Effector memory CD8-positive, alpha-beta T cell (primary cell): ENCODE results near the gene SCUBE3.
A peak's percentile ranks its signal among the peaks of the same experiment; 100 is the strongest.

Source experiments
- ATAC-seq: fragments of 150-1000 bp; cut with Tn5 transposase; replicated peaks from 2 replicates; pipeline ENCODE4 v1.10.0; 2021; ENCODE audit warnings: mild to moderate bottlenecking, moderate library complexity
- DNase-seq, 3 experiments: peaks; one replicate each; pipeline ENCODE4 v3.0.0; 2021
- H3K27ac Mint-ChIP-seq, 2 donors: one replicate each; pipeline ENCODE4 v1.8.0; 2022; ENCODE audit warnings: mild to moderate bottlenecking in 2 of 2, mixed read lengths in 2 of 2, moderate library complexity in 2 of 2
- H3K27me3 Mint-ChIP-seq, 2 donors: one replicate each; pipeline ENCODE4 v1.8.0; 2022; ENCODE audit warnings: mixed read lengths in 2 of 2
- H3K36me3 Mint-ChIP-seq: one replicate; pipeline ENCODE4 v1.8.0; 2022; ENCODE audit warnings: mild to moderate bottlenecking, moderate library complexity, mixed read lengths; ENCODE audit not compliant: insufficient read depth
- H3K4me1 Mint-ChIP-seq, 2 donors: one replicate each; pipeline ENCODE4 v1.8.0; 2022; ENCODE audit warnings: low read depth in 2 of 2, mixed read lengths in 2 of 2
- H3K4me3 Mint-ChIP-seq, 2 donors: one replicate each; pipeline ENCODE4 v1.8.0; 2022; ENCODE audit warnings: mild to moderate bottlenecking in 2 of 2, mixed read lengths in 2 of 2, moderate library complexity in 2 of 2
- H3K9me3 Mint-ChIP-seq, 2 donors: one replicate each; pipeline ENCODE4 v1.8.0; 2022; ENCODE audit warnings: mixed read lengths in 2 of 2

SCUBE3 gene

DNA sequence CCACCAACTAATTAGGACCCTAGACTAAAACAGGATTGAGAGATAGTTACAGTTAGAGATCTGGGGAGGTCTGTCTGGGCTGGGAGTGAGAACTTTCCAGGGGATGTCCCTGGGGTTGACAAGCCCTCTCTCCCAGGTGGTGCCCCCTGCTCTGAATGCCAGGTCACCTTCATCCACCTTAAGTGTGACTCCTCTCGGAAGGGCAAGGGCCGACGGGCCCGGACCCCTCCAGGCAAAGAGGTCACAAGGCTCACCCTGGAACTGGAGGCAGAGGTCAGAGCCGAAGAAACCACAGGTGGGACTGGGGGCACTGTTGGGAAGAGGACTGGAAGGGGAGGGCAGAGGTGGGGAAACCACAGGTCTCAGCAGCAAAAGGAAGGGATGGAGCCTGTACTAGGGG, 28.7 kb downstream of the SCUBE3 start:
- no peak for ATAC-seq
- no peak for DNase-seq
- Mint-ChIP-seq H3K27me3 (no peaks in the 10 kb centered on the region), H3K36me3 (peaks cover 4% of the 10 kb centered on the region), H3K9me3 (no peaks in the 10 kb centered on the region), H3K4me3 (no peak overlapping the region), H3K4me1 (peaks cover 4 to 5% of the 10 kb centered on the region in 2 donors), H3K27ac (no peak overlapping the region)

DNA sequence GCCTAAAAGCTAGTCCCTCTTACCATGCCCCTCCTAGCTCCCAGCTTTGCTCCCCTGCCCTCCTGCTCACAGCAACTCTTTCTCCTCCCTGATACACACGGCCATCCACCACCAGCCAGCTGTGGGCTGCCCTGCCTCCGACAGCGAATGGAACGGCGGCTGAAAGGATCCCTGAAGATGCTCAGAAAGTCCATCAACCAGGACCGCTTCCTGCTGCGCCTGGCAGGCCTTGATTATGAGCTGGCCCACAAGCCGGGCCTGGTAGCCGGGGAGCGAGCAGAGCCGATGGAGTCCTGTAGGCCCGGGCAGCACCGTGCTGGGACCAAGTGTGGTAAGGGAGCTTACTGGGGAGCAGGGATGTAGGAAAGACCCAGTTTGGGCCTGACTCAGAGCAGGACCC, 29.1 kb downstream of the SCUBE3 start:
- Mint-ChIP-seq H3K36me3 (peaks cover 4% of the 10 kb centered on the region), H3K27me3 (no peaks in the 10 kb centered on the region), H3K27ac (no peak overlapping the region), H3K4me1 (peaks cover 7 to 8% of the 10 kb centered on the region in 2 donors), H3K4me3 (no peak overlapping the region), H3K9me3 (no peaks in the 10 kb centered on the region)
- no peak for DNase-seq
- no peak for ATAC-seq

DNA sequence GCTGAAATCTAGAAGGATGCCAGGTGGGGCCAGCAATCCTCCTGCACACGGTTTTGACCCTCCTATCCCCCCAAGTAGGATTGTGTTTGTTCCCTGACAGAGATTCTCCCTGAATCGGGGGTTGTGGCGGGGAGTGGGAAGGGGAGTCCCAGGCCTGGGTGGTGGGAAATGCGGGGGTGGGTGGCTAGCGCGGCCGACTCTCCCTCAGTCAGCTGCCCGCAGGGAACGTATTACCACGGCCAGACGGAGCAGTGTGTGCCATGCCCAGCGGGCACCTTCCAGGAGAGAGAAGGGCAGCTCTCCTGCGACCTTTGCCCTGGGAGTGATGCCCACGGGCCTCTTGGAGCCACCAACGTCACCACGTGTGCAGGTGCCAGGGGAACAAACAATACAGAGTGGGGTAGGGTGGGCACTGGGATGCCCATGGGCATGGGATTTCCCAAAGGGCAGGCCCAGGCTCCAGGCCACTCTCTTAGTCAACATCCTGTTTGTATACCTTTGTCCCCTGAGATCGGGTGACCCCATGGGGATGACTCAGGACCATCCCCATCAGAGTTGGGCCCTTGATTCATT, 29.7 kb downstream of the SCUBE3 start:
- Mint-ChIP-seq H3K36me3 (peaks cover 4% of the 10 kb centered on the region), H3K9me3 (no peaks in the 10 kb centered on the region), H3K4me1 (peaks cover 6 to 9% of the 10 kb centered on the region in 2 donors), H3K27me3 (no peaks in the 10 kb centered on the region), H3K4me3 (no peak overlapping the region), H3K27ac (no peak overlapping the region)
- no peak for ATAC-seq
- no peak for DNase-seq

DNA sequence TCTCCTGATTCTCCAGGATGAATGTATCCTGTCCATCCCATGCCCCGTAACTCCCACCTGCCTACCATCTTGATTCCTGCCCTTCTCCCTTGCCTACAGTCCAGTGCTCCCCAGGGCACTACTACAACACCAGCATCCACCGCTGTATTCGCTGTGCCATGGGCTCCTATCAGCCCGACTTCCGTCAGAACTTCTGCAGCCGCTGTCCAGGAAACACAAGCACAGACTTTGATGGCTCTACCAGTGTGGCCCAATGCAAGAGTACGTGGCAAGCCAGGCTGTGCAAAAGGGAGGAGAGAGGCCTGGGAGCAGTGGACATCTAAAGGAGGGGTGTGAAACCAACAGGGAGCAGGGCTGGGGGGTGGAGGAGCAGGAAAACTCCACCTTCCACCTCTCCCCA, 30.8 kb downstream of the SCUBE3 start:
- Mint-ChIP-seq H3K27me3 (no peaks in the 10 kb centered on the region), H3K27ac (no peak overlapping the region), H3K4me3 (no peak overlapping the region), H3K9me3 (no peaks in the 10 kb centered on the region), H3K4me1 (peaks cover 6 to 10% of the 10 kb centered on the region in 2 donors), H3K36me3 (peaks cover 4% of the 10 kb centered on the region)
- DNase-seq (no peak), ATAC-seq (no peak)

DNA sequence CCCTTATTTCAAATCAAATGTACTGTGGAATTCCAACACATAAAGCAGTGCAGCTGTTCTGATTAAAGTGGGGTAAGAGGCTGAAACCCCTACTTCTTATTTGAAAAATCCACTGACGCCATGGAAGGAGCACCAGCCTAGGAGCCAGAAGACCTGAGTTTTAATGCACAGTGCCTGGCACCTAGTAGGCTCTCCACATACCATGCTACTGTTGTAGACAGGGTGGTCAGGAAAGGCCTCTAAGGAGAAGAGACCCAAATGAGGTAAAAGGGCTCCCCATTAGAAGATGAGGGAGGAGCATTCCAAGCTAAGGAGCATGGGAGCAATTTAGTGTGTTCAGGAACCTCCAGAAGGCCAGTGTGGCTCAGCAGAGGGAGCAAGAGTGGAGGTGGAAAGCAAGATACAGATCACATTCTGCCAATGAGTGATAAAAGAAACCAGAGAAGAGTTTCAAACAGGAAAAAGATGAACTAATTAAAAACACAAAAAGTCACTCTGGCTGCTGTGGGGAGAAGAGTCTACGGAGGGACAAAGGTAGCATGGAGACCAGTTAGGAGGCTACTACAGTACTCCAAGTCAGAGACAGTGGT, 34.0 kb downstream of the SCUBE3 start:
- no peak for DNase-seq
- Mint-ChIP-seq H3K9me3 (no peaks in the 10 kb centered on the region), H3K4me1 (peaks cover 3 to 10% of the 10 kb centered on the region in 2 donors), H3K36me3 (peaks cover 4% of the 10 kb centered on the region), H3K27me3 (no peaks in the 10 kb centered on the region), H3K27ac (peak overlapping the region in 1 of 2 donors; percentile 2), H3K4me3 (no peak overlapping the region)
- no peak for ATAC-seq

DNA sequence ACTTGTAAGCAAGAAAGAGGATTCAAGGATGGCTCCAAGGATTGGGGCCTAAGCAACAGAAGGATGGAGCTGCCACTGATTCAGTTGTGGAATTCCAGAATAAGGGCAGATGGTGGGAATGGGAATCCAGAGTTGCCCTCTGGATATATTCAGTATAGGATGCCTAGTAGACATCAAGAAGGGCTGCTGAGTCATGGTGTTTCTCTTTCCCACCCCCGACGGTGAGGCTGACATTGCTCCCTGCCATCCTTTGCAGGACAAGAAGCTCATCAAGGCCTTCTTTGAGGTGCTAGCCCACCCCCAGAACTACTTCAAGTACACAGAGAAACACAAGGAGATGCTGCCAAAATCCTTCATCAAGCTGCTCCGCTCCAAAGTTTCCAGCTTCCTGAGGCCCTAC, 34.5 kb downstream of the SCUBE3 start:
- H3K4me3 Mint-ChIP-seq, result no peak overlapping the region
- ATAC-seq (no peak), DNase-seq (no peak)
- H3K27ac Mint-ChIP-seq, result no peak overlapping the region
- H3K36me3 Mint-ChIP-seq, result peaks cover 4% of the 10 kb centered on the region
- H3K4me1 Mint-ChIP-seq, result peaks cover 3 to 10% of the 10 kb centered on the region in 2 donors
- H3K27me3 Mint-ChIP-seq, result no peaks in the 10 kb centered on the region
- no peaks in the 10 kb centered on the region for H3K9me3 Mint-ChIP-seq

DNA sequence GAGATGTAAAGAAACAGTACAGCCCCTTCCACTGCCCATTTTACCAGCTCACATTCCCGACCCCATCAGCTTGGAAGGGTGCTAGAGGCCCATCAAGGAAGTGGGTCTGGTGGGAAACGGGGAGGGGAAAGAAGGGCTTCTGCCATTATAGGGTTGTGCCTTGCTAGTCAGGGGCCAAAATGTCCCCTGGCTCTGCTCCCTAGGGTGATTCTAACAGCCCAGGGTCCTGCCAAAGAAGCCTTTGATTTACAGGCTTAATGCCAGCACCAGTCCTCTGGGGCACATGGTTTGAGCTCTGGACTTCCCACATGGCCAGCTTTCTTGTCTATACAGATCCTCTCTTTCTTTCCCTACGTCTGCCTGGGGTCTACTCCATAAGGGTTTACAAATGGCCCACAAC, 35.2 kb downstream of the SCUBE3 start:
- ATAC-seq (no peak), DNase-seq (no peak)
- peak overlapping the region; percentile 25 to 26 for H3K27ac Mint-ChIP-seq
- peaks cover 4% of the 10 kb centered on the region for H3K36me3 Mint-ChIP-seq
- H3K27me3 Mint-ChIP-seq, result no peaks in the 10 kb centered on the region
- H3K4me1 Mint-ChIP-seq, result peaks cover 3 to 10% of the 10 kb centered on the region in 2 donors
- no peaks in the 10 kb centered on the region for H3K9me3 Mint-ChIP-seq
- no peak overlapping the region for H3K4me3 Mint-ChIP-seq

DNA sequence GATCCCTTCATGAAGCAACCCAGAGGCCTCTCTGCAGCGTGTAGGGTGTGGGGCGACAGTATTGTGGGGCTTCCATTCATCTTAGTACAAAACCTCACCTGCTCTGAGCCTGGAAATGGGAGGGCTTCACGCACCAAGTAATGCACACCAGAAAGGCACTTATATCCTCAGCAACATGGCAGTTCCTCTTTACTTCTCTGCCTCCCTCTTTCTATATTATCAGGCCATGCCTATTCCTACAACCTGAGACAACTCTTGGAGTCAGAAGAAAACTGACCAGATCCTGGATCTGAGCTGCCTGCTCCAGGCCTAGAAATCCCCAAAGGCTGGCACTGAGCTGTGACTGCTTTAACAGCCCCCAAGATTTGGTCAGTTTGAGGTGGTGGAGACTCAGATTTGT, 38.2 kb downstream of the SCUBE3 start:
- no peak overlapping the region for H3K4me3 Mint-ChIP-seq
- no peaks in the 10 kb centered on the region for H3K9me3 Mint-ChIP-seq
- H3K36me3 Mint-ChIP-seq, result no peaks in the 10 kb centered on the region
- DNase-seq, result no peak
- no peak for ATAC-seq
- H3K27me3 Mint-ChIP-seq, result no peaks in the 10 kb centered on the region
- H3K4me1 Mint-ChIP-seq, result peaks cover 3 to 14% of the 10 kb centered on the region in 2 donors
- no peak overlapping the region for H3K27ac Mint-ChIP-seq

DNA sequence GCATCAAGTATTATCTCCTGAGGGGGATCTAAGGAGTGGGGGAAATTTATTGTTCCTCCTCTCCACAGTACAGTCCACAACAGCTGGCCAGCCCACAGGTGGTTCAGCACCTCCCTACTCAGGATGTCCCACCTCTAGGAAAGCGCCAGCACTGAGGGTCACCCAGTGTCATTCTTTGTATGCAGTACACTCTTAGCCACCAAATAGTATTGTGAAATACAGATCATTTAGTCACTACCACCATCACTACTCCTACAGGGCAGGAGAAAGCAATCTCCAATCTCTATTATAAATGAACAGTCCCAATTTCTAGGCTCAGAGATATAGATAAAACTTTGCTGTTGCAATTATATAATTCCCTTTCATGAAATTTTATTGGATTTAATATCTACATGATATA, 39.5 kb downstream of the SCUBE3 start:
- H3K4me3 Mint-ChIP-seq, result no peak overlapping the region
- H3K4me1 Mint-ChIP-seq, result peaks cover 0 to 8% of the 10 kb centered on the region in 2 donors

DNA sequence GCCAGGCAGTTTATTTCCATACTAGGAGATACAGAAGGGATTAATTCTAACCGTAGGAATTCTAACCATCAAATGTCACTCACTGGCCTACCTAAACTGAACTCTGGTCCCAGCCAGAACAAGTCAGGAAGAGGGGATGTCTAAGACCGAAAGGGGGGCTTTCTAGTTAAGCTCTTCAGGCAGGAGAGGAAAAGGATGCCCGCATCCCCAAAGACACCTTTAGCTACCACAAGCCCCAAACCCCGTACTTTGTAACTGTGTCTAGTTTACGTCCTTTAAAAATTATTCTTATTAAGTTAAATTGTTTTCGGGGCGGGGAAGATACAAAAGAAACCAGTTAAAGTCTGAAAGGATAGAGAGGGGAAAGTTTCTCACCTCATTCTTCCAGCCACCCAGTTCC, 44.6 kb downstream of the SCUBE3 start:
- peaks cover 21% of the 10 kb centered on the region for H3K36me3 Mint-ChIP-seq
- DNase-seq, result no peak
- H3K27ac Mint-ChIP-seq, result peak overlapping the region; percentile 97 to 99
- no peak for ATAC-seq
- peaks cover 34 to 42% of the 10 kb centered on the region in 2 donors for H3K4me1 Mint-ChIP-seq
- H3K27me3 Mint-ChIP-seq, result no peaks in the 10 kb centered on the region
- peak overlapping the region; percentile 87 to 94 for H3K4me3 Mint-ChIP-seq
- no peaks in the 10 kb centered on the region for H3K9me3 Mint-ChIP-seq

More for the DNA sequence above, 39.5 kb downstream of the SCUBE3 start:
- H3K27ac Mint-ChIP-seq, result peak overlapping the region in 1 of 2 donors; percentile 5
- no peaks in the 10 kb centered on the region for H3K36me3 Mint-ChIP-seq
- H3K9me3 Mint-ChIP-seq, result no peaks in the 10 kb centered on the region
- H3K27me3 Mint-ChIP-seq, result no peaks in the 10 kb centered on the region
- DNase-seq (no peak), ATAC-seq (no peak)

DNA sequence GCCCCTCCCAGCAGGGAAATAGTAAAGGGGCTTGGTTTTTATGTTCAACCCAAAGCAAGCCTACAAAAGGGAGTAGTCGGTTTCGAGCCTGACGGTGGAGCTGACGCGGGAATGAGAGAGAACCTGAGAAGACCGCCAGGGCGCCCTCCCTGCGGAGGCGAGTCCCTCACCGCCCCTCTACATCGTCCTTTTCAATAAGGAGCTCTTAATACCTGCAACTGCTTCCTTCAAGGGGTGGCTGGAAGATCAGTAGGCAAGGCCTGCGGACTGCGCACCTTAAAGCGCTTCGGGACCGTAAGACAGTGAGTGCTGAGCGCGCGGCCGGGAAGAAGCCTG, 45.1 kb downstream of the SCUBE3 start:
- peak overlapping the region; percentile 97 to 99 for H3K27ac Mint-ChIP-seq
- DNase-seq (no peak), ATAC-seq (peak; percentile 7)
- peak overlapping the region; percentile 87 to 94 for H3K4me3 Mint-ChIP-seq
- no peaks in the 10 kb centered on the region for H3K9me3 Mint-ChIP-seq
- H3K36me3 Mint-ChIP-seq, result peaks cover 21% of the 10 kb centered on the region
- no peaks in the 10 kb centered on the region for H3K27me3 Mint-ChIP-seq
- peaks cover 37 to 46% of the 10 kb centered on the region in 2 donors for H3K4me1 Mint-ChIP-seq

DNA sequence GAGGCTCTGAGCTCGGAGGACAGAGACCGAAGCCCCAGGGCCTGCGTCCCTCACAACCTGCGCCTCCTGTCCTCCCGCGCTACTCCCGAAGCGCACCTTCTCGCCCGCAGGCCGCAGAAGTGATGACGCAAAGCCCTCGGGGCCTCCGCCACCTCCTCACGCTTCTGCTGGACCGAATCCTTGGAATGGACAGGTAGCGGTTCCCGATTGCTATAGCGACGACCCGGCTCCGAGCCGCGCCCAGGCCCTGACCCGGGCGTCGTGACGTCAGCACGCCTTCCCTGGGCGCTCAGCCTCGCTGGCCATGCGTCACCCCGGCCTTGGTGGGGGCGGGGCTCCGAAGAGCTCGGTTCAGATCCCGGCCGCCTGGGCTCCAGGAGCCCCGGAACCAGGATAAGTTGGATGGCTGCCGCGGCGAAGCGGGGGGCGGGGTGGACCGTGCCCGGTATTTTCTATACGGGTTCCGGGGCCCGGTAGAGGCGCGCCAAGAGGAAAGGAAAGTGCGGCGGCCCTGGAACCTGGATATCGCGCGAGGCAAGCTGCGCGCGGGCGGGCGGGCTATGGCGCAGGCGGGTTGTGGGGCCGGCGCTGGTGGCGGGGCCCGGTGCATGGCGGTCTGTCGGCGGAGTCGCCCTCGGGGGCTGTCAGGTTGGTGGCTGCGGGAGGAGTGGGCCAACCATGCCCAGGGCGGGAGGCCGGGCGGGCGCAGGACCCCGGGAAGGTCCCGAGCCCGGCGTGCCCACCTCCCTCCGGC, 45.6 kb downstream of the SCUBE3 start, which contains the start of gene ZNF76:
Gene ZNF76, plus strand, starts transcription at position 542 of the 754 bp plus-strand sequence. CDS start 21,417 bp downstream, outside the sequence.
- H3K27me3 Mint-ChIP-seq, result no peaks in the 10 kb centered on the region
- DNase-seq (peak; percentile 89 to 98 (median 94)), ATAC-seq (peak; percentile 74)
- H3K36me3 Mint-ChIP-seq, result peaks cover 21% of the 10 kb centered on the region
- H3K27ac Mint-ChIP-seq, result peak within 1 kb of the TSS; percentile 97 to 99
- H3K9me3 Mint-ChIP-seq, result no peaks in the 10 kb centered on the region
- peaks cover 42 to 52% of the 10 kb centered on the region in 2 donors for H3K4me1 Mint-ChIP-seq
- peak within 1 kb of the TSS; percentile 87 to 94 for H3K4me3 Mint-ChIP-seq

DNA sequence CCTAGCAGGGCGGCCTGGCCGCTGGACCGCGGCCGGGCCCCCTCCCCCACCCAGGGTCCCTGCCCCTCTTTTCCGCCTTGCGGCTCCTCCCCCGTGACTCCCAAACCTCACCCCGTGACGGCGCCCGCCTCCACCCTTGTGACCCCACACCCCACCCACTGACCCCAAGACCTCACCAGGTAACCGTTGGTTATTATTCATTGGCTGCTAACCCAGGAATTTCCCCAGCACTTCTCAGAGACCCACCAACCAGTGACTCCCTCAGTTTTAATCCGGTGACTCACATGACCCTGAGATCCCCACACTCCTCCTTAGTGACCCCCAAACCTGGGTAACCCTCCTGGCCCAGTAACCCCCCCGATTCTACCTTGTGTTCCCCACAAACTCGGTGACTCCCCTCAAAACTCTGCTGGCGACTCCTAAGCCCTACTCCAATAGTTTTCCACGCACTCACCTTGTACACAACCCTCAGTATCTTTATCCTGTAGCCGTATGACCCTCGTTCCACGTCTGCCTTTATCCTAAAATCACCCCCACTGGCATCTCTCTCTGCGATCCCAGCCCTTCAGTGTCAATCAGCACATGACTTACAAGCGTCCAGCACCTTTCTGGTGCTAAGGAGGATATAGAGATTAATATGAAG, 46.3 kb downstream of the SCUBE3 start:
- H3K4me1 Mint-ChIP-seq, result peaks cover 42 to 51% of the 10 kb centered on the region in 2 donors
- ATAC-seq, result peak; percentile 68
- H3K27ac Mint-ChIP-seq, result peak overlapping the region; percentile 97 to 99
- no peaks in the 10 kb centered on the region for H3K9me3 Mint-ChIP-seq
- peak; percentile 67 to 85 (median 79) for DNase-seq
- H3K36me3 Mint-ChIP-seq, result peaks cover 21% of the 10 kb centered on the region
- no peaks in the 10 kb centered on the region for H3K27me3 Mint-ChIP-seq
- H3K4me3 Mint-ChIP-seq, result peak overlapping the region; percentile 87 to 94
